ENCODE data around the gene ZFP36.

The ZFP36 gene

DNA sequence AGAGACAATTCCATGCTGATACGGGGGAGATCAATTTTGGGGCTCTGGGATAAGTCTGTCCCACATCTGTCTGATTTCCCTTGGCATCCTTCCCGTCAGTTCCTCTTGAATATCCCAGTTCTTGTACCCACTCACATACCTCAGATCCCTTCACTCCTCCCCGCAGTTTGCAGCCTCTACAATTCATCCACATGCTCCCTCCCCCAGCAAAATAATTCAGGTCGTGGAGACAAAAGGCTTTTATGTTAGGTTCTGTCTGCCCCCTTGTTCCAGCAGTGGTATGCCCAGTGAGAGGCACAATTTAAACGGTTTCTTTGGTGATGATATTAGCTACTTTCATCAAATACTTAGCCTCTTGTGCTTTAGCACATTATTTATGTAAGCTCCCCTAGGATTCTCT is 19.5 kb downstream of the ZFP36 start:
- DNase-seq (ENCODE audit: low spot score in 2 of 2) = no peak
- Histone ChIP-seq H3K4me3 (no peak overlapping the region), H3K4me1 (peaks cover 4% of the 10 kb centered on the region), H3K27me3 (ENCODE audit: low read depth) (no peaks in the 10 kb centered on the region), H3K9me3 (no peaks in the 10 kb centered on the region), H3K36me3 (replicated peaks) (peaks cover 25% of the 10 kb centered on the region)
- in situ Hi-C loops (cut with MboI; ENCODE audit: low sequenced_read_pairs) = no loop called here

DNA sequence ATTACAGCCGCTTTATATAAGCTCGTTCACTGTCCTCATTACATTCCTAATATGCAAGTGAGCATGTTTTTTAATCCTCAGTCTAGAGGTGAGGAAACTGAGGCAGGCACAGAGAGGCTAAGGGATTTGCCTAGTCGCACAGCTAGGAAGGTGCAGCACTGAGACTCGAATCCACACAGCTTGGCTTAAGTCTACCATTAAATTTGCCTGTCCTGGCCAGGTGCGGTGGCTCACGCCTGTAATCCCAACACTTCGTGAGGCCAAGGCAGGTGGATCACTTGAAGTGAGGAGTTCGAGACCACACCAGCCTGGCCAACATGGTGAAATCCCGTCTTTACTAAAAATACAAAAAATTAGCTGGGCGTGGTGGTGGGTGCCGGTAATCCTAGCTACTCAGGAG is 21.1 kb downstream of the ZFP36 start:
- H3K27me3 ChIP-seq (ENCODE audit: low read depth) = no peaks in the 10 kb centered on the region
- H3K4me1 ChIP-seq = peaks cover 6% of the 10 kb centered on the region
- no peaks in the 10 kb centered on the region for H3K9me3 ChIP-seq
- H3K36me3 ChIP-seq (replicated peaks) = peaks cover 24% of the 10 kb centered on the region
- H3K4me3 ChIP-seq = no peak overlapping the region
- in situ Hi-C loops (cut with MboI; ENCODE audit: low sequenced_read_pairs) = no loop called here
- no peak for DNase-seq (ENCODE audit: low spot score in 2 of 2)

DNA sequence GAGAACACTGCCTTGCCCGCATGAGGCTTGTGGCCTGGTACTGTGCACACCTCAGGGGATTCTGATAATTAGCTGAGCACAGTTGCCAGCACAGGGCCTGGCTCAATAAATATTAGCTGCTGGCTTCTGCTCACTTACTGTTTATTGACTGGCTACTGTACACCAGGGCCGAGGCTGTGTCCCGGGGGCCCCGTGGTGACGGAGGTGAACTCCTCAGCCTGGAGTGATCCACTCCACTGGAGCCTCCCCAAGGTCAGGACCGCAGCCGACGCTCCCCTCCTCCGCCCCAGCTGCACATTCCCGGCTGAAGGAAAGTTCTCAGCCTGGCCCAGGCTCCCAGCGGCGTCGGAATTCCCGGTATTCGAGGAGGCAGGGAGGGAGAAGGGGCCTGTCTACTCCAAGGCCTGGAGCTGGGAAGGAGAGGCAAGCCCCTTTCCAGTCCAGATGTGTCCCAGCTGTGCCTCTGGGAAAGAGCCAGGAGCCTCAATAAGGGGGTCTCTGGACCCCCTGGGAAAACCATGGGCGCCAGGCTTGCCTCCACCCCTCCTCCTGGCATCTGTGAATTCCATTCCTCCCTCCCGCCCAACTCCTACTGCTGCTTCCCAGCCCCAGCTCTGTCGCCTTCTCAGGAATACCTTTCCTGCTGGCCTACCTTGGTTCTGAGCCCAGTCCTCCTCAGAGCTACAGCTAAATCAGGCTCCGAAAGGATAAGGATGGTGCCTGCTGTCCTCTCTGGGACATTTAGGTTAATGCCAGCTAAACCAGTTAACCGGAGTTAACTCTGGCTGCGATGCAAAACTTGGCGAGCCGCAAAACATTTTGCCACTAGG is 21.9 kb downstream of the ZFP36 start:
- H3K4me1 ChIP-seq = peaks cover 6% of the 10 kb centered on the region
- DNase-seq (ENCODE audit: low spot score in 2 of 2) = peak in 1 of 2 experiments; percentile 67
- H3K27me3 ChIP-seq (ENCODE audit: low read depth) = no peaks in the 10 kb centered on the region
- in situ Hi-C loops (cut with MboI; ENCODE audit: low sequenced_read_pairs) = no loop called here
- peaks cover 27% of the 10 kb centered on the region for H3K36me3 ChIP-seq (replicated peaks)
- no peak overlapping the region for H3K4me3 ChIP-seq
- no peaks in the 10 kb centered on the region for H3K9me3 ChIP-seq

DNA sequence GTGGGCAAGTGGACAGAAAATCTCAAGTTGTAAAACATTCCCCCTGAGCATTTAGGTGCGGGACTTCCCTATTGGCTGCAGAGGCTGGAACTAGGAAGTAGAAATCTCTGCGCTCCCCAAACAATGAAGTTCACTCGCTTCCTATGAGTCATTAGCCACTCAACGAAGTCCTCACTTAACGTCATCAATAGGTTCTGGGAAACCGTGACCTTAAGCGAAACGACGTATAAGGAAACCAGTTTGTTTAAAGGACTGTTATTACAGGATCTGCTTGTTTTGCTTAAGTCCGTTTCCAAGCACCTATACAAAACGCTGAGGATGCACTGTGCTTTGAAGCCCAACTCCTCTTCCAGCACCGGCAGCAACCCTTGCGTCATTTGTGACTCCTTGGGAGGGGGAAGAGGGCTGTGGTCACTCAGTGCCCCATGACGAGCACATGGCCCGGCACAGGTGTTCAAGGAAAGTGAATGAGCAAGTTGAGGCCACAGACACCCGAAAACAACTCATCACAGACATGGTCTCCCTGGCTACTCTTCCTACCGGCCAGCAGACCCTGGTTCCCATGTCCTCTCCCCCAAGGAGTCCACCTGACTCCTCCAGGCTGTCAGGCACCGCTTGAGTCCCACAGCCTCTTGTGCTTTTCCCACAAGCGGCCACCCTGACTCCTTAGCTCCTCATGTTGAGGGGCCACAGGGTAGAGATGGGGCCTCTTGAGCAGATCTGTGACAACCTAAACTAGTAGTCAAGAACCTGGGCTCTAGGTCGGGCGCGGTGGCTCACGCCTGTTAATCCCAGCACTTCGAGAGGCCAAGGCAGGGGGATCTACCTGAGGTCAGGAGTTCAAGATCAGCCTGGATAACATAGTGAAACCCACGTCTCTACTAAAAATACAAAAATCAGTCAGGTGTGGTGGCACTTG is 24.3 kb downstream of the ZFP36 start:
- Histone ChIP-seq H3K9me3 (0 out of 2 replicates have a peak, but pooled peaks cover 4% of the 10 kb centered on the region), H3K27me3 (ENCODE audit: low read depth) (no peaks in the 10 kb centered on the region), H3K4me3 (no peak overlapping the region), H3K4me1 (peaks cover 12% of the 10 kb centered on the region), H3K36me3 (replicated peaks) (peaks cover 40% of the 10 kb centered on the region)
- peak; percentile 67 to 79 for DNase-seq (ENCODE audit: low spot score in 2 of 2)
- in situ Hi-C loops (cut with MboI; ENCODE audit: low sequenced_read_pairs) = no loop called here

DNA sequence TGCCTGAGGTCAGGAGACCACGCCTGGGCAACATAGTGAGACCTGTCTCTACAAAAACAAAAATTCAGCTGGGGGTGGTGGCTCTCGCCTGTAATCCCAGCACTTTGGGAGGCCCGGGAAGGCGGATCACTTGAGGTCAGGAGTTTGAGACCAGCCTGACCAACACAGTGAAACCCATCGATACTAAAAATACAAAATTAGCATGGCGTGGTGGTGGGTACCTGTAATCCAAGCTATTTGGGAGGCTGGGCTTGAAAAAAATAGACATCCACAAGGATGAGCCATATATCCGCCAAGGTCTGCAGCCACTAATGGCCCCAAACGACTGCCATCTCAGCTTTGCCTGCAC is 26.0 kb downstream of the ZFP36 start:
- H3K27me3 ChIP-seq (ENCODE audit: low read depth) = no peaks in the 10 kb centered on the region
- peaks cover 40% of the 10 kb centered on the region for H3K36me3 ChIP-seq (replicated peaks)
- no peak for DNase-seq (ENCODE audit: low spot score in 2 of 2)
- no peak overlapping the region for H3K4me3 ChIP-seq
- in situ Hi-C loops (cut with MboI; ENCODE audit: low sequenced_read_pairs) = no loop called here
- peaks cover 17% of the 10 kb centered on the region for H3K4me1 ChIP-seq
- H3K9me3 ChIP-seq = 0 out of 2 replicates have a peak, but pooled peaks cover 4% of the 10 kb centered on the region

DNA sequence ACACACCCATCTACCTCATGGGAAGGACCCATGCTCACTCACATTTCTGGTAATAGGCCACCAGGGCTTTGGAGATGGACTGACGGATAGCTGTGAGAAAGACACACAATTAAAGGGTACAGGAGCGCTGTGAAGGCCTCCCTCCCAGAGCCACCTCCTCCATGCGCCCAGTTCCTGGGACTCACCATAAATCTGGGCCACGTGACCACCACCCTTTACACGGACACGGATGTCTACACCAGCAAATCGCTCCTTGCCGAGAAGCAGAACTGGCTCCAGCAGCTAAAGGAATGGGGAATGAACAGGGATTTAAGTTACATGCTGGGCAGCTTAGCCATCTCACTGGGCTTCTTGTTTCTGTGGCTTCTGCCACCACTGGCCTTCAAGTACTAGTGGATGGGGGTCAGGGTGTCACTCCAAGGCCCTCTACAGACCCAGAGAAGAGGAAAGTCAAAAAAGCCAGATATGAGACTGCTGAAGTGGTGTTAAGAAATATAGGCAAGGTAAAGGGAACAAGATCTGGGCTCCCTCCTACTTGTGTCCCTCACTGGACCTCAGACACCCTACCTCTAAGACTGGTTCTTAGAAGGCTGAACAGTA is 26.9 kb downstream of the ZFP36 start:
- Histone ChIP-seq H3K4me1 (peaks cover 17% of the 10 kb centered on the region), H3K27me3 (ENCODE audit: low read depth) (no peaks in the 10 kb centered on the region), H3K4me3 (no peak overlapping the region), H3K36me3 (replicated peaks) (peaks cover 40% of the 10 kb centered on the region), H3K9me3 (0 out of 2 replicates have a peak, but pooled peaks cover 4% of the 10 kb centered on the region)
- DNase-seq (ENCODE audit: low spot score in 2 of 2) = no peak
- in situ Hi-C loops (cut with MboI; ENCODE audit: low sequenced_read_pairs) = no loop called here

DNA sequence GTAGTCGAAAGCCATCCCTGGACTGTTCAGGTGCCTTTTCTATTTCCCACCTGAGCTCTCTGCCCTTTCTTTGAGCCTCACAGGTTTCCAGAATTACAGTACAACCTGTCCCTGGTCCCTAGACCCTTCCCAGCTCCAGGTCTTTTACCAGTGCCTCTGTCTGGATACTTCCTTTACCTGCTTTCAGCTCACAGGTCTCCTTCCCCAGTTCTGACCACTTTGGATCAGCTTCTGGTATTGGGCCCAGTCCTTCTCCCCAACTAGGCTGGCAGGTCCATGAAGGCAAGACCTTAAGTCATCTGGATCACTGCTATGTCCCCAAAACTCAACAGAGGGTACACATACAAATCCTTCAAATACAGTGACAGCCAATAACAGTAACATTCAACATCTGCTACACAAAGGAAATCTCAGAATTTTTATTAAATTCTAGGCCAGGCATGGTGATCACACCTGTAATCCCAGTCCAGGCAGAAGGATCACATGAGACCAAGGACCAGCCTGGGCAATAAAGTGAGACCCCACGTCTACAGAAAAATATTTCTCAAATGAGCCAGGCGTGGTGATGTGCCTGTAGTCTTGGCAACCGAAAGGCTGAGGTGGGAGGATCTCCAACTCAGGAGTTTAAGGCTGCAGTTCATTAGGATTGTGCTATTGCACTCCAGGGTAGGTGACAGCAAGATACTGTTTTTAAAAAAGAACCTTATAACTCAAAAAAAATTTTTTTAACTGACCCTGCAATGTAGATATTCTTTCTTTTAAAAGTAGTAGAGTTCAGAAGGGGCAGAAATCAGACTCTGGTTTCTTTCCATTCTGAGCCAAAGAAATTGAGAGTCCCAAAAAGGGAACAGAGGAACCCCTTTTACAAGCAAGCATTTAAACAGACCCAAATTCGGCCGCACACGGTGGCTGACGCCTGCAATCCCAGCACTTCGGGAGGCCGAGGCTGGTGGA is 27.8 kb downstream of the ZFP36 start:
- Histone ChIP-seq H3K4me3 (peak overlapping the region; percentile 100), H3K4me1 (peaks cover 17% of the 10 kb centered on the region), H3K27me3 (ENCODE audit: low read depth) (no peaks in the 10 kb centered on the region), H3K36me3 (replicated peaks) (peaks cover 40% of the 10 kb centered on the region), H3K9me3 (0 out of 2 replicates have a peak, but pooled peaks cover 4% of the 10 kb centered on the region)
- in situ Hi-C loops (cut with MboI; ENCODE audit: low sequenced_read_pairs) = no loop called here
- no peak for DNase-seq (ENCODE audit: low spot score in 2 of 2)

DNA sequence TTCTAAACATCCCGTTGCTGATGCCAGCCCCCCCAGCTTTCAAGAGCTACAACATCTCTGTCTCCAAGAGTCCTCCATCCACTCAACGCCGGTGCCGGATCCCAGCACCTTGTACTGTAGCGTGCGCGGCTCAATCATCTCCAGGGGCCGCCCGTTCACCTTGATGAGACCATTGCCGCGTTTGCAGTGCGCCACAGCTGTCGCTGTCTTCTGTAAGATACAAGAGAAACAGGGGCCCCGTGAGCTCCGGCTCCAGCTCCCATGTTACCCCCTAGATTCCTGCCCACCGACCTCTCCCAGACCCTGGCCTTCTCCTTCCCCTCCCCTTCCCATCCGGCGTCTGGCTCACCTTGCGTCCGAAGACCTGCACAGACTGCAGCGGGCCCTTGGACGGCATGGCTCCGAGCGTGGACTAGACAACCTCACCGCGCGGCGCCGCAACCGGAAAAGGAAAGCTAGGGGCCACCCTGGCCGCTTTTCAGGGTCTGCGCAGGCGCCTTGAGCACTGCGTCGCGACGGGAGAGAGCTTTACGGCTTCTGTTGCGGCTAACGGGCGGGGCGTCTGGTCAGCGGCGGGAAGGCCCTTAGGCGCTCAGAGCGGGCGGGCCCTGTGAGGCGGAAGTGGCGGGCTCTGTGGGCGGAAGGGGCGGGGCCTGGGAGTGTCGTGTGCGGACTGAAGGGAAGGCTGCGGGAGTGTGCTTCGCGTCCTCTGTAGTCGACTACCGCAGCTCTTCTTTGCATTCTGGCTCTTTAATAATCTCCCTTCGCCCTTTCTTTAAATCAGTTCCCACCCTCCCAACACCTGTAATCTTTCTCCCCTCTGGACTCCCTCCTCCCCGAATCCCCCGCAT is 29.1 kb downstream of the ZFP36 start, which contains the start of gene RPS16:
Gene RPS16, minus strand, starts transcription at position 451 of the 851 bp plus-strand sequence. Its CDS starts 54 bp downstream, at position 397.
- H3K4me1 ChIP-seq = peaks cover 18% of the 10 kb centered on the region
- H3K4me3 ChIP-seq = peak within 1 kb of the TSS; percentile 100
- H3K36me3 ChIP-seq (replicated peaks) = peaks cover 40% of the 10 kb centered on the region
- H3K27me3 ChIP-seq (ENCODE audit: low read depth) = no peaks in the 10 kb centered on the region
- in situ Hi-C loops (cut with MboI; ENCODE audit: low sequenced_read_pairs) = no loop called here
- 0 out of 2 replicates have a peak, but pooled peaks cover 4% of the 10 kb centered on the region for H3K9me3 ChIP-seq
- DNase-seq (ENCODE audit: low spot score in 2 of 2) = peak; percentile 95 to 99

DNA sequence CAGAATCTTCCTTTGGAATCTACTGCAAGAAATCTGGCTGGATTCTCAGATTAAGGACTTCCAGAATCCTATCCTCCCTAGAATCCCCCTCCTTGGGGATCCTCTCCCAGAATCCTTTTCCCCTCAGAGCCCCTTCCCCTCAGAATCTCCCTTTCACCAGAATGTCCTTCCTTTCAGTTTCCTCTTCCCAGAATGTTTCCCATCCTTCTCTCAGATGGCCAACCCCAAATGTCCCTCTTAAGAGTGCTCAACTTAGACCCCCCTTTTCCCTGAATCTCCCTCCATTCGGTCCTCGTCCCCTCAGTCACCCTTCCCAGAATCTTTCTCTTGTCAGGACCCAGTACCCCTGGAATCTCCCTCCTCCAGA is 29.7 kb downstream of the ZFP36 start:
- DNase-seq (ENCODE audit: low spot score in 2 of 2) = no peak
- no peaks in the 10 kb centered on the region for H3K27me3 ChIP-seq (ENCODE audit: low read depth)
- H3K9me3 ChIP-seq = 0 out of 2 replicates have a peak, but pooled peaks cover 4% of the 10 kb centered on the region
- peaks cover 12% of the 10 kb centered on the region for H3K4me1 ChIP-seq
- in situ Hi-C loops (cut with MboI; ENCODE audit: low sequenced_read_pairs) = no loop called here
- peak overlapping the region; percentile 100 for H3K4me3 ChIP-seq
- peaks cover 40% of the 10 kb centered on the region for H3K36me3 ChIP-seq (replicated peaks)

DNA sequence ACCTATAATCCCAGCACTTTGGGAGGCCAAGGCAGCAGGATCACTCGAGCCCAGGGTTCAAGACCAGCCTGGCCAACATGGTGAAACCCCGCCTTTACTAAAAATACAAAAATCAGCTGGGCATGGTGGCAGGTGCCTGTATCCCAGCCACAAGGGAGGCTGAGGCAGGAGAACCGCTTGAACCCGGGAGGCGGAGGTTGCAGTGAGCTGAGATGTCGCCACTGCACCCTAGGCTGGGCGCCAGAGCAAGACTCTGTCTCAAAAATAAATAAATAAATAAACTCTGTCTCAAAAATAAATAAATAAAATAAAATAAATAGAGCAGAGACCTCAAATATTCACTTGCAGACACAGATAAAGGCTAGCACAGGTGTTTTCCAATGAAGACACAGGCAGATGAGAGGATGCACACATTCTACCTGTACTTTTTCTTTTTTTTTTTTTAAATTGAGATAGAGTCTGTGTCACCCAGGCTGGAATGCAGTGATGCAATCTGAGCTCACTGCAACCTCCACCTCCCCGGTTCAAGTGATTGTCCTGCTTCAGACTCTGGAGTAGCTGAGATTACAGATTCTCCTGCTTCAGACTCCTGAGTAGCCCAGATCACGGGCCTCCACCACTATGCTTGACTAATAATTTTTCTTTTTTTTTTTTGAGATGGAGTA is 31.8 kb downstream of the ZFP36 start:
- peaks cover 12% of the 10 kb centered on the region for H3K4me1 ChIP-seq
- H3K27me3 ChIP-seq (ENCODE audit: low read depth) = no peaks in the 10 kb centered on the region
- in situ Hi-C loops (cut with MboI; ENCODE audit: low sequenced_read_pairs) = no loop called here
- no peak overlapping the region for H3K4me3 ChIP-seq
- H3K36me3 ChIP-seq (replicated peaks) = peaks cover 23% of the 10 kb centered on the region
- H3K9me3 ChIP-seq = 0 out of 2 replicates have a peak, but pooled peaks cover 4% of the 10 kb centered on the region
- no peak for DNase-seq (ENCODE audit: low spot score in 2 of 2)

DNA sequence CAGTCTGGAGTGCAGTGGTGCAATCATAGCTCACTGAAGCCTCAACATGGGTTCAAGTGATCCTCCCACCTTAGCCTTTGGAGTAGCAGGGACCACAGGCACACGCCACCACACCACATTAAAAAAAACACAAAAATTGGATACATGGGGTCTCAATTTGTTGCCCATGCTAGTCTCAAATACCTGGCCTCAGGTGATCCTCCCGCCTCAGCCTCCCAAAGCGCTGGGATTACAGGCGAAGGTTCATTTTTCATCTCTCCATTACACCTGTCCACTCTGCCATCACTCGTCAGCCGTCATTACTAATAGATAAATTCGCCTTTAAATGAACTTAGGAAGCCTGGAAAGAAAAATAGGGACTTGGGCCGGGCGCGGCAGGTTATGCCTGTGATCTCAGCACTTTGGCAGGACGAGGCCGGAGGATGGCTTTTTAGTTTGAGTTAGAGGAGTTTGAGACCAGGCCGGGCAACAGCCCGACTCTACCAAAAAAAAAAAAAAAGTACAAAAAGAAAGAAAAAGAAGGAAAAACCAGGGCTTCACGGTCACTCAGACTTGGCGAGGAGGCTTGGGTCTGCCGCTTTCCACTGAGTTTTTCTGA is 38.0 kb downstream of the ZFP36 start:
- peak overlapping the region; percentile 82 for H3K4me3 ChIP-seq
- peaks cover 8% of the 10 kb centered on the region for H3K4me1 ChIP-seq
- peaks cover 9% of the 10 kb centered on the region for H3K36me3 ChIP-seq (replicated peaks)
- in situ Hi-C loops (cut with MboI; ENCODE audit: low sequenced_read_pairs) = loop anchor here (10.0 kb wide), 1 partner anchor 90 kb away; the partner anchor contains the start of gene EID2B
- DNase-seq (ENCODE audit: low spot score in 2 of 2) = no peak
- no peaks in the 10 kb centered on the region for H3K9me3 ChIP-seq
- H3K27me3 ChIP-seq (ENCODE audit: low read depth) = no peaks in the 10 kb centered on the region

Measured in HAP-1 (cell line).